HG03064 (cell line): ENCODE data around the gene MTHFD2L.
"Not testable (repeated sequence)": the region's sequence is repeated elsewhere in the genome, so short reads cannot be mapped to it uniquely, and the experiment has no call there.

Source experiments
- ATAC-seq: cut with Tn5 transposase; IDR thresholded peaks from one replicate; pipeline ENCODE4 v1.9.1; 2021; ENCODE audit warnings: low read depth; ENCODE audit not compliant: unreplicated experiment

MTHFD2L gene

DNA sequence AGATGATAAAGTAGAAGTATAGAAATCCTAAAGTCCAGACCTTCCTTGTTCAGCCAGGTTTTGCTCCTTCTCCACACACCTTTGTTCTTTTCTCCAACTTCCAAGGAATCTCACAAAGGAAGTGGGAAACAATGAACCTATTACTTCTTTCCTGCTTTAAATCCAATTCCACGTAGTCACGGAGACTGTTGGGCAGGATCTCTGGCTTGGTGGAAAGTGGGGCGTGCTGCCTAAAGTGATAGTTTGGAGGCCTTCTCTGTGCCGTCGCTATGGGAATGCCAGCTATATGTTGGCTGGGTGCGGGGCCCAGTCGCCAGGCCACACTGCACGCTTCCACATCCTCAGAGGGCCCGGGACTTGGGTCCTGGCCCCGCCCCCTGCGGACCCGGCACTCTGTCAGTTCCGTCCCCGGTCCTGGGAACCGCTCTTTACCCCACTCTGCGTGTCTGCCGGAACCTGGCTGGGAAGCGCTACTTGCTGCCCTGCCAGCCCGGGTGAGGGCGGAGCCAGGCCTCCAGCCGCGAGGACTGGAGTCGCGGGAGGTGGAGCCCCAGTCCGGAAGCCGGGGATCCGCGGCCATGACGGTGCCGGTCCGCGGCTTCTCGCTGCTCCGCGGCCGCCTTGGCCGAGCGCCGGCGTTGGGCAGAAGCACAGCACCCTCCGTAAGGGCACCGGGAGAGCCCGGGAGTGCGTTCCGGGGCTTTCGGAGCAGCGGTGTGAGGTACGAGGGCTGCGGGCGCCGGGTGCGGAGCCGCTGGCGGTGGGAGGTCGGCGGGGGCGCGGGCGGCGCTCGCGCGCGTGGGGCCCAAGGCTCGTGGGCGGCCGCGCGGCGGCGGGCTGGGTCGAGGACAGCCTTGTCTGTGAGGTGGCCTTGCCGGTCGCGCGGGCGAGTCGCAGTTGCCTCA lies at the start of gene MTHFD2L:
MTHFD2L (plus strand) TSS at position 558 of the 905 bp plus-strand sequence; CDS start at position 579, 21 bp downstream.
- ATAC-seq = peak; percentile 99

GRCh38 chr4:74108457-74109115 lies 49.3 kb upstream of the MTHFD2L start:
- no peak for ATAC-seq

- ATAC-seq = no peak
Measured at GRCh38 chr4:74109116-74109869, 48.6 kb upstream of the MTHFD2L start.

GRCh38 chr4:74109870-74110605 lies 47.9 kb upstream of the MTHFD2L start:
- ATAC-seq = no peak

GRCh38 chr4:74110670-74111069 lies 47.2 kb upstream of the MTHFD2L start:
- ATAC-seq = no peak

- ATAC-seq = no peak
Measured at GRCh38 chr4:74111306-74111975, 46.5 kb upstream of the MTHFD2L start.

DNA sequence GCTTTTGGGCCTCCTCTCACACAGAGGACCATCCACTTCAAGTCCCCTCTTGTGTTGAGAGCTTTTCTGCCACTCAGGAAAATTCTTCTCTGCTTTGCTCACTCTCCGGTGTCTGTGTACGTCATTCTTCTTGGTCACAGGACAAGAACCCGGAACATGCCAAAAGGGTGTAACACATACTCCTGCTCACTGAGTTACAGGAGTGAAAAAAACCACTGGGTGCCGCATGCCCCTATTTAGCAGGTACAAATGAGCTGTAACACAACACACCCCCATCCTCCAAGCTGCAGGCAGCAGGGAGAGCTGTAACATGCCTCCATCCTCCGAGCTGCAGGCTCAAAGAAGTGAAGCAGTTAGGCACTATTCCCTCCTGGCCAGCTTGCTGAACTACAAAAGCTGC lies 45.9 kb upstream of the MTHFD2L start:
- ATAC-seq = no peak

- ATAC-seq = no peak
Measured at GRCh38 chr4:74112399-74113105, 45.4 kb upstream of the MTHFD2L start.

DNA sequence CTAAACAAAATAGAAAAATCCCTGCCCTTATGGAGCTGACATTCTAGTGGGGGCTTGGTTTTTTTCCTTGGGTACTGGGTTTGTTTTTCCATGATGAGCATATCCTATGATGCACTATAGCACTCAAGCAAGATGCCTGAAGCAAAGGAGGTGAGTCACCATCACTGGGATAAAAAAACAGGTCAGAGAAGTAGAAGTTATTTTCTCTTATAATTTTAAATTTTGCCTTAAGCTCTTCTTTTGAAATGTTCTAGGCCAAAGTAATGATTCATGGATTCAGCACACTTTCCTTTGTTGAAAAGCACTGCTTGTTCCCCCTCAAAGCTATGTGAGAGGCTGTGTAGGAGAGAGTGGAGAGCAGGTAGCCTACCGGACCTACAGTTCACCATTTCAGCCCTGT lies 43.7 kb upstream of the MTHFD2L start:
- ATAC-seq = no peak

DNA sequence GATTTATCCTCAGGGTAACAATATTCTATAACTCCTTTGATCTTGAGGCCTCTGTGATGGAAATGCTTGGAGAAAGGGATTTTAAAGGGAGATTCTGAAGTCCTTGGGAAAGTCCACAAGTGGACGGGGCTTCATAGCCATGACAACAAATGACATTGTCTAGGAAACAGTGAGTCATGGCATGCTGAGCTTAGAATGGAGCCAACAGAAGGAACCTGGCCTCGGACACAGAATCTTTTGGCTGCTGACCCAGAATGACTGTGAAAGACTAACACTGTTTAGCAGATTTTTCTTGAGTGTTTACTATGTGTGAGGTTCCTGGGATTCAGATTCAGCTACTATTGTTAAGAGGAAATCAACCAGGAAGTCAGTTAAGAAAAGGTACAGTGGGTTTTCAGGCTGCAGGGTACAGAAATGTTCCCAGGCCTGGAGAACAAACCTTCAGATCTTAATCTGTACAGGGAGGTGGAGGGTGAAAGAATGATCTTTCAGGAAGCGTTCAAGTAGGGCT lies 40.8 kb upstream of the MTHFD2L start:
- ATAC-seq = no peak

DNA sequence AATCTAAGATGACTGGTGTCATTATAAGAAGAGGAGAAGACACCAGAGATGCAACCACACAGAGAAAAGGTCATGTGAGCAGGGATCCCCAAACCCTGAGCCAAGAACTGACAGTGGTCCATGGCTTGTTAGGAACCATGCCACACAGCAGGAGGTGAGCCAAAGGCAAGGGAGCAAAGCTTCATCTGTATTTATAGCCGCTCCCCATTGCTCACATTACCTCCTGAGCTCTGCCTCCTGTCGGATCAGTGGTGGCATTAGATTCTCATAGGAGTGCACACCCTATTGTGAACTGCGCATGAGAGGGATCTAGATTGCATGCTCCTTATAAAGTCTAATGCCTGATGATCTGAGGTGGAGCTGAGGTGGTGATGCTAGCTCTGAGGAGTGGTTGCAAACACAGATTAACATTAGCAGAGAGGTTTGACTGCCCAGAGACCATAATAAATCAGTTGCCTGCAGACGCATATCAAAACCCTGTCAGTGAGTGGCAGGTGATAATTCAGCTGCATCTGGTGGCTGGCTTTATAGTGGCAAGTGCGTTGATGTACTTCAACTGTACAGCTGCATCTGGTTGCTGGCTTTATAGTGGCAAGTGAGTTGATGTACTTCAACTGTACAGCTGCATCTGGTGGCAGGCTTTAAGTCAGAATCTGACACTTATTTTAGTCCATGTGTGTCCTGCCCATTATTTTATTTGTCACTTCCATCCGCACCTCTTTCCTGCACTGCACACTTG lies 39.1 kb upstream of the MTHFD2L start:
- ATAC-seq = no peak

- no peak for ATAC-seq
Measured at GRCh38 chr4:74120086-74120485, 37.8 kb upstream of the MTHFD2L start.

DNA sequence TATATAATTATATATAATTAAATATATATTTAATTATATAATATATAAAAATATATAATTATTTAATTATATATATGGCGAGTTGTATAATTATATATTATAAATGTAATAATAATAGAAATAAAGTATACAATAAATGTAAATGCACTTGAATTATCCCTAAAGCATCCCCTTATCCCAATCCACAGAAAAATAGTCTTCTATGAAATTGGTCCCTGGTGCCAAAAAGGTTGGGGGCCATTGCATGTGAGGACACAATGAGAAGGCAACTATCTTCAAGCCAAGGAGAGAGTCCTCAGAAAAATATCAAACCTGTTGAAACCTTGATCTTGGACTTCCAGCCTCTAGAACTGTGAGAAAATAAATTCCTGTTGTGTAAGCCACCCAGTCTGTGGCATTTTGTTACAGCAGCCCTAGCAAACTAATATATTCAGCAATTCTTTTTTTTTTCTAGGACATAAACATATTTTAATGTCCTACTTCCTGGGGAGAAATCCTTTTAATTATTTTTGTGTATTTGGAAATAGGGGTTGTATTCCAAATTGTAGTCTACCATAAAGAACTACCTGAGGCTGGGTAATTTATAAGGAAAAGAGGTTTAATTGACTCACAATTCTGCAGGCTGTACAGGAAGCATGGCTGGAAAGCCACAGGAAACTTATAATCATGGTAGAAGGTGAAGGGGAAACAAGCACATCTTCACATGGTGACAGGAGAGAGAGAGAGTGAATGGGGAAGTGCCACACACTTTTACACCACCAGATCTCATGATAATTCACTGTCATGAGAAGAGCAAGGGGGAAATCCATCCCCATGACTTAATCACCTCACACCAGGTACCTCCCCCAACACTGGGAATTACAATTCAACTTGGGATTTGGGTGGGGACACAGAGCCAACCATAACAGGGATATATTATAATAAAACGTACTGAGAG lies 36.0 kb upstream of the MTHFD2L start:
- no peak for ATAC-seq

DNA sequence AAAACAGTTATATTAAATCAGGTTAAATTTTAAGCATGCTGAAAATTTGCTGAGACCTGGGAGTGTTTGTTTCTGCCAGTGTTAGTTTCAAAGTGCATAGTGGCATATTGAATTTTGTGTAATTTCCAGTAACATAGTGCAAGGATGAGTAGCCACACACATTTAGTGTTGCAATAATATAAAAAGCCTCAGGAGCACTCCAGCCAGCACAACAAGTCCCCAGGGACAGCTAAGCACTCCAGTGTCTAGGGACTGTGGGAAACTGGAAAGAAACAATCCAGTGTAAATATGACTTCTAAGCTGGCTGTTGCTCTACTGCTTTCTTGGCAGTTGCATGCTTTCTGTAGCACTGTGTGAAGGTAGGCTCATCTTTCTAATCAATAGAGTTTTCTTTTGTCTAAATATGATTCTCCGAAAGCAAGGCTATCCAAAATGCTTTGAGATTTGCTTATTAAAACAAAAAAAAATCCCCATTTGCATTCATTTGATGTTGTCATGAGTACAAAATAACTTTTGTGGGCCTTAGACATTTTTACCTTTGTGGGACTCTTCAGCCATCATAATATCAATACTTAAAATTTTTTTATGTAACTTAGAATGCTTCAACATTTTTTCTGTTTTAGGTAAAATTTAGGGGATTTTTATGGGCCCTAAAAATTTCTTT lies 34.7 kb upstream of the MTHFD2L start:
- ATAC-seq = no peak

GRCh38 chr4:74125029-74125428 lies 32.9 kb upstream of the MTHFD2L start:
- no peak for ATAC-seq

- ATAC-seq = no peak
Measured at GRCh38 chr4:74127745-74128144, 30.2 kb upstream of the MTHFD2L start.

DNA sequence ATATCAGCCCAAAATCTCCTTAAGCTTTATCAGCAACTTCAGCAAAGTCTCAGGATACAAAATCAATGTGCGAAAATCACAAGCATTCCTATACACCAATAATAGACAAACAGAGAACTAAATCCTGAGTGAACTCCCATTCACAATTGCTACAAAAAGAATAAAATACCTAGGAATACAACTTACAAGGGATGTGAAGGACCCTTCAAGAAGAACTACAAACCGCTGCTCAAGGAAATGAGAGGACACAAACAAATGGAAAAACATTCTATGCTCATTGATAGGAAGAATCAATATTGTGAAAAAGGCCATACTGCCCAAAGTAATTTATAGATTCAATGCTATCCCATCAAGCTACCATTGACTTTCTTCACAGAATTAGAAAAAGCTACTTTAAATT lies 27.1 kb upstream of the MTHFD2L start:
- not testable (repeated sequence) for ATAC-seq
